ENCODE results near the gene TCF15.

- no peak for TF ChIP-seq CTCF (IDR thresholded peaks at IDR 0.05)
- TF ChIP-seq POLR2AphosphoS5 (IDR thresholded peaks at IDR 0.05): no peak
Observed at GRCh38 chr20:642398-643174, 32.5 kb upstream of the TCF15 start.
